Kidney (tissue), 14 donors: ENCODE measurements around the gene DNAJB4. TPM values are rescaled to one million over a fixed set of nuclear protein-coding genes. Genes with fewer than 3 reads are reported as not detected.

ENCODE experiments used
- DNase-seq, 5 donors: peaks; one replicate each; pipeline ENCODE4 v3.0.0-alpha.2; 2013 to 2020
- FAIRE-seq: peaks from 2 replicates; lab custom pipeline; 2012; peaks lifted over from hg19 to GRCh38; lab: Jason Lieb, UNC
- H3K27ac ChIP-seq, 2 donors: one replicate each; pipeline ENCODE4 v1.7.0; 2013; ENCODE audit warnings: low read depth in 2 of 2, low read length in 2 of 2, inconsistent platforms in 1 of 2
- H3K27me3 ChIP-seq: one replicate; pipeline ENCODE4 v1.7.1; 2013; ENCODE audit warnings: low read length, inconsistent platforms; ENCODE audit not compliant: control insufficient read depth, insufficient read depth
- H3K36me3 ChIP-seq, 3 donors: one replicate each; pipeline versions ENCODE4 v1.7.0 to v1.7.1; 2013; ENCODE audit warnings: low read length in 3 of 3, control low read depth in 1 of 3, inconsistent platforms in 1 of 3; ENCODE audit not compliant: insufficient read depth in 3 of 3, control insufficient read depth in 2 of 3
- H3K4me1 ChIP-seq, 3 donors: one replicate each; pipeline versions ENCODE4 v1.7.0 to v1.7.1; 2013; ENCODE audit warnings: low read length in 3 of 3, inconsistent platforms in 1 of 3, low read depth in 1 of 3; ENCODE audit not compliant: control insufficient read depth in 2 of 3, insufficient read depth in 2 of 3
- H3K4me3 ChIP-seq, 3 donors: one replicate each; pipeline versions ENCODE4 v1.7.0 to v1.8.1; 2013; ENCODE audit warnings: low read length in 3 of 3, control low read depth in 1 of 3, inconsistent platforms in 1 of 3
- H3K9ac ChIP-seq, 3 donors: one replicate each; pipeline versions ENCODE4 v1.7.0 to v1.7.1; 2013; ENCODE audit warnings: low read length in 3 of 3, control low read depth in 1 of 3, inconsistent platforms in 1 of 3
- H3K9me3 ChIP-seq, 3 donors: one replicate each; pipeline versions ENCODE4 v1.7.0 to v1.7.1; 2013; ENCODE audit warnings: low read length in 3 of 3, control low read depth in 1 of 3, inconsistent platforms in 1 of 3; ENCODE audit not compliant: control insufficient read depth in 2 of 3, insufficient read depth in 1 of 3
- intact Hi-C: fragments of 100-400 bp; cut with DNase I; formaldehyde crosslinking; loops from one replicate; pipeline ENCODE4 v1.11.1; 2022
- polyA plus RNA-seq: library from polyadenylated mRNA; stranded (reverse); fragments of 350-450 nt; fragmentation: Illumina TruSeq; extraction: RNeasy Lipid Tissue Mini Kit (QIAGEN cat#74804); gene quantifications from one replicate; pipeline ENCODE4 v1.2.3, GENCODE V29; 2014; ENCODE audit warnings: low read depth, low replicate concordance; ENCODE audit not compliant: insufficient read depth
- total RNA-seq: library from RNA; stranded (reverse); fragmentation: NEBNext Ultra II Directional; extraction: Animal tissue kit (Norgen Biotek cat#: 25700); gene quantifications from one replicate; pipeline ENCODE4 v1.2.1, GENCODE V29; 2021
- TF ChIP-seq, protein P1 (sequence below): IDR thresholded peaks from 3 replicates; pipeline ENCODE4 v1.5.1; 2012; ENCODE audit warnings: mild to moderate bottlenecking, moderate library complexity, borderline replicate concordance; ENCODE audit not compliant: insufficient read depth; ENCODE audit errors: extremely low read depth
- donor health status: control.
- donor health status: control.
- donor health status: control.
- donor health status: control.
- donor health status: control.
- donor health status: DM: yes; HTN: yes; CAD: no.
- donor health status: Normal renal cell carcinoma (clear cell type).

Gene DNAJB4
- total and polyA plus RNA-seq, 2 donors from 2014 or later, result 17.0 to 34.7 TPM

DNA sequence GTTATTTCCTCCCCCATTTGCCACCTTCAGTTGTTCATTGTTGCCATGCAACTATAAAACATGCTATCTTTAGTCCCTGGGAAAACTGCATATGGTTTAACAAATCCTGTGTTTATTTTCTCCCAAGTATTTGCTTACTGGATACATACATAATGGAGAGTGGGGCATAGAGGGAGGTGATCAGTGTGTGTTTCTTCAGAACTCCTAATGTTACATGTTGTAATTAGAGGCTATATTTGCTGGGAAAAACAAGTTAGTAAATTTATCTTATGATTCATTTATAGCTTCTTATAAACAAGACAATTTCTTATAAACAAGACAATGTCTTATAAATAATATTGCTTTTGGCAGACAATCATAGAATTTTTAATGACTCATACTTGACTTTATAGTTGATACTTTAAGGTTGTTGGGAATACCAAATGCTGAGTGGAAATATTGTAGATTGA lies 33.8 kb downstream of the DNAJB4 start:
- no peak overlapping the region for H3K27ac ChIP-seq
- TF ChIP-seq, protein P1, sequence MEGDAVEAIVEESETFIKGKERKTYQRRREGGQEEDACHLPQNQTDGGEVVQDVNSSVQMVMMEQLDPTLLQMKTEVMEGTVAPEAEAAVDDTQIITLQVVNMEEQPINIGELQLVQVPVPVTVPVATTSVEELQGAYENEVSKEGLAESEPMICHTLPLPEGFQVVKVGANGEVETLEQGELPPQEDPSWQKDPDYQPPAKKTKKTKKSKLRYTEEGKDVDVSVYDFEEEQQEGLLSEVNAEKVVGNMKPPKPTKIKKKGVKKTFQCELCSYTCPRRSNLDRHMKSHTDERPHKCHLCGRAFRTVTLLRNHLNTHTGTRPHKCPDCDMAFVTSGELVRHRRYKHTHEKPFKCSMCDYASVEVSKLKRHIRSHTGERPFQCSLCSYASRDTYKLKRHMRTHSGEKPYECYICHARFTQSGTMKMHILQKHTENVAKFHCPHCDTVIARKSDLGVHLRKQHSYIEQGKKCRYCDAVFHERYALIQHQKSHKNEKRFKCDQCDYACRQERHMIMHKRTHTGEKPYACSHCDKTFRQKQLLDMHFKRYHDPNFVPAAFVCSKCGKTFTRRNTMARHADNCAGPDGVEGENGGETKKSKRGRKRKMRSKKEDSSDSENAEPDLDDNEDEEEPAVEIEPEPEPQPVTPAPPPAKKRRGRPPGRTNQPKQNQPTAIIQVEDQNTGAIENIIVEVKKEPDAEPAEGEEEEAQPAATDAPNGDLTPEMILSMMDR, result no peak
- H3K4me1 ChIP-seq, result no peaks in the 10 kb centered on the region
- H3K4me3 ChIP-seq, result no peak overlapping the region
- intact Hi-C loops, result no loop called here
- no peaks in the 10 kb centered on the region for H3K9me3 ChIP-seq
- H3K27me3 ChIP-seq, result no peaks in the 10 kb centered on the region
- no peaks in the 10 kb centered on the region for H3K36me3 ChIP-seq
- H3K9ac ChIP-seq, result no peak overlapping the region
- FAIRE-seq (no peak), DNase-seq (no peak)

DNA sequence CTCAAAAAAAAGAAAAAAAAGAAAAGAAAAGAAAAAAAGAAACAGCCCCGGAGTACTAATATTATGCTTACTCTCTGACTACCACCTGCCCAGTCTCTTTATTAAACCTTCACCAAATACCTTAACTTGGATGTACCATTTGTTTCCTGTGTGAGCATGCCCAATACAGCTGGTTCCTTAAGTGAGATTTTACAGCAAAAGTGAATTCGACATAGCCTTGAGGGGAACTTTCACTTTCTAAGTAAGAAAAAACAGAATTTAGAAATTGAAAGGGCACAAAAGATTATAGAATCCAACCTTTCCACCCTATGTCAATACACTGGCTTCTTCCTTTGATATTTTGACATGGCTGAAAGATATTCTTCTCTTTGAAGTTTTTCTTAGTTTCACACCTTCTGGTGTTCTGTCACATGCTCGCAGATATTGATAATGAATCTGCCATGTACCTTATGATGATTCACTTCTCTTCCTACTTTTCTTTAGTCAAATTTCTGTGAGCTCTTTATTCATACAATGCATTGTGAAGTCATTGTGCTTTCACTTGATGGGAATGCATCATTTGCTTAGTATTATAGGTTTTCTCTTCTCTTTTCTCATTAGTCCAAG lies 35.8 kb downstream of the DNAJB4 start:
- Histone ChIP-seq H3K27ac (no peak overlapping the region), H3K36me3 (no peaks in the 10 kb centered on the region), H3K4me1 (peaks cover 0 to 5% (median 2%) of the 10 kb centered on the region in 3 donors), H3K9me3 (no peaks in the 10 kb centered on the region), H3K9ac (no peak overlapping the region), H3K4me3 (no peak overlapping the region), H3K27me3 (no peaks in the 10 kb centered on the region)
- DNase-seq (no peak), FAIRE-seq (no peak)
- TF ChIP-seq, protein P1, result no peak
- intact Hi-C loops, result no loop called here

DNA sequence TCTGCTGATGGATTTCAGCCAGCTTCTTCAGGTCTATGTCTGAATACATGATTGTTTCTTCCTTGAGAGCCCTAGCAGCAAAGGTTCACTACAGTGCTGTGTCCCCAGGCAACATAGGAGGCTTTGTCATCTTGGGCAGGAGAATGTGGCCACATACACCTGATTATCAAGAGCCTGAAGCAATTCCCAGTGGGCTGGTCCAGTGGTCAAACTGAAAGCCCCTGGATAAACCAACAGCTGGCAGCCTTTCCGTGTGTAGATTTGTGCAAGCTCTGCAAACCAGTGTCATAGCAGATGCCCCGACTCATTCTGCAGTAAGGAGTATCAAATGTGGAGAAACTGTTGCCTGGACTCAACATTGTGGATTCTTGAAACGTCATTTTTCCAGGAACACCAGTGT lies 38.7 kb downstream of the DNAJB4 start:
- H3K36me3 ChIP-seq, result no peaks in the 10 kb centered on the region
- no peak overlapping the region for H3K4me3 ChIP-seq
- DNase-seq (no peak), FAIRE-seq (no peak)
- no peak overlapping the region for H3K9ac ChIP-seq
- intact Hi-C loops, result no loop called here
- peaks cover 6% of the 10 kb centered on the region for H3K27me3 ChIP-seq
- TF ChIP-seq, protein P1, result no peak
- H3K27ac ChIP-seq, result no peak overlapping the region
- peaks cover 0 to 5% (median 4%) of the 10 kb centered on the region in 3 donors for H3K4me1 ChIP-seq
- H3K9me3 ChIP-seq, result no peaks in the 10 kb centered on the region
